Body of pancreas (tissue), 4 donors: Measurements from ENCODE around the gene LIPN.

Experiments used
- CTCF ChIP-seq, 7 experiments: fragments of 450-650 bp in 4 of 7; fragments of 200-600 bp in 3 of 7; sonication (generic) in 3 of 7; IDR thresholded peaks; one replicate each; pipeline ENCODE4 v1.5.1; 2016 to 2019; ENCODE audit warnings: antibody characterized with exemption in 7 of 7
- POLR2A ChIP-seq, 3 donors: fragments of 450-650 bp; IDR thresholded peaks; one replicate each; pipeline ENCODE4 v1.6.1; 2016; ENCODE audit warnings: antibody characterized with exemption in 3 of 3, mild to moderate bottlenecking in 2 of 3

GRCh38 chr10:88781206-88781605 is 21.4 kb downstream of the LIPN start:
- TF ChIP-seq CTCF (IDR thresholded peaks at IDR 0.05) (no peak), POLR2A (IDR thresholded peaks at IDR 0.05) (no peak)
